Neural cell (in vitro differentiated cells): ENCODE measurements around the gene SLC17A9. TPM values are rescaled to one million over a fixed set of nuclear protein-coding genes. Genes with fewer than 3 reads are reported as not detected.

Source experiments
- H2AFZ ChIP-seq: fragments of 200-600, 300-800 bp; sonication (generic), shearing (Covaris generic); 2 replicates; pipeline ENCODE4 v1.6.0; 2014; ENCODE audit warnings: low read depth, mild to moderate bottlenecking, antibody characterized with exemption, low read length, moderate library complexity
- H3F3A ChIP-seq: fragments of 200-600 bp; shearing (Covaris generic); 2 replicates; pipeline ENCODE4 v1.6.1; 2016; ENCODE audit warnings: mild to moderate bottlenecking, moderate library complexity, mixed read lengths, antibody characterized with exemption, low read length; ENCODE audit not compliant: insufficient read depth, poor library complexity, severe bottlenecking
- H3K27ac ChIP-seq: fragments of 200-600, 300-800 bp; sonication (generic), shearing (Covaris generic); 2 replicates; pipeline ENCODE4 v1.5.1; 2014; ENCODE audit warnings: mild to moderate bottlenecking, low read length, moderate library complexity
- H3K27me3 ChIP-seq: fragments of 300-800, 200-600 bp; sonication (generic), shearing (Covaris generic); 2 replicates; pipeline ENCODE4 v1.6.0; 2014; ENCODE audit warnings: mild to moderate bottlenecking, low read depth, low read length, moderate library complexity; ENCODE audit not compliant: insufficient read depth
- H3K36me3 ChIP-seq: fragments of 300-800, 200-600 bp; sonication (generic), shearing (Covaris generic); 2 replicates; pipeline ENCODE4 v1.5.1; 2014; ENCODE audit warnings: mild to moderate bottlenecking, antibody characterized with exemption, low read length, moderate library complexity; ENCODE audit not compliant: insufficient read depth
- H3K4me2 ChIP-seq: fragments of 300-800, 200-600 bp; sonication (generic), shearing (Covaris generic); 2 replicates; pipeline ENCODE4 v1.6.0; 2014; ENCODE audit warnings: mild to moderate bottlenecking, low read length
- H3K4me3 ChIP-seq: fragments of 300-800, 200-600 bp; sonication (generic), shearing (Covaris generic); 2 replicates; pipeline ENCODE4 v1.5.1; 2014; ENCODE audit warnings: mild to moderate bottlenecking, low read length, moderate library complexity
- H3K79me2 ChIP-seq: fragments of 200-600 bp; shearing (Covaris generic); replicated peaks from 2 replicates; pipeline ENCODE4 v1.6.0; 2014; ENCODE audit warnings: mild to moderate bottlenecking, low read length, moderate library complexity; ENCODE audit not compliant: insufficient read depth
- H3K9ac ChIP-seq: fragments of 300-800, 200-600 bp; sonication (generic), shearing (Covaris generic); 2 replicates; pipeline ENCODE4 v1.6.1; 2016; ENCODE audit warnings: mild to moderate bottlenecking, low read length, mixed read lengths
- H3K9me2 ChIP-seq: fragments of 200-600 bp; shearing (Covaris generic); 2 replicates; pipeline ENCODE4 v1.6.1; 2016; ENCODE audit warnings: mild to moderate bottlenecking, low read length, mixed read lengths; ENCODE audit not compliant: insufficient read depth
- H3K9me3 ChIP-seq: fragments of 200-600, 300-800 bp; sonication (generic), shearing (Covaris generic); 2 replicates; pipeline ENCODE4 v1.6.1; 2016; ENCODE audit warnings: mild to moderate bottlenecking, mixed run types, low read length, moderate library complexity, mixed read lengths
- H4K20me1 ChIP-seq: fragments of 200-600 bp; shearing (Covaris generic); 2 replicates; pipeline ENCODE4 v1.6.1; 2016; ENCODE audit warnings: mild to moderate bottlenecking, mixed run types; ENCODE audit not compliant: insufficient read depth
- EP300 ChIP-seq: fragments of 450-650 bp; conservative IDR thresholded peaks from 2 replicates; pipeline ENCODE4 v1.6.1; 2014; ENCODE audit warnings: antibody characterized with exemption, mild to moderate bottlenecking, moderate library complexity; ENCODE audit not compliant: poor library complexity, severe bottlenecking
- EZH2 ChIP-seq: fragments of 200-600, 300-800 bp; shearing (Covaris generic), sonication (generic); IDR thresholded peaks from 2 replicates; pipeline ENCODE4 v1.6.1; 2014; ENCODE audit warnings: antibody characterized with exemption, low read length, borderline replicate concordance, mild to moderate bottlenecking; ENCODE audit not compliant: insufficient read depth, poor library complexity, severe bottlenecking
- MXI1 ChIP-seq: fragments of 450-650 bp; conservative IDR thresholded peaks from 2 replicates; pipeline ENCODE4 v1.6.1; 2014; ENCODE audit warnings: antibody characterized with exemption, mild to moderate bottlenecking; ENCODE audit not compliant: poor library complexity, severe bottlenecking
- POLR2AphosphoS5 ChIP-seq: IDR thresholded peaks from 2 replicates; pipeline ENCODE4 v1.6.1; 2012
- RAD21 ChIP-seq: fragments of 450-650 bp; conservative IDR thresholded peaks from 2 replicates; pipeline ENCODE4 v1.6.1; 2014; ENCODE audit warnings: antibody characterized with exemption, mild to moderate bottlenecking, moderate library complexity
- SMC3 ChIP-seq: fragments of 450-650 bp; conservative IDR thresholded peaks from 2 replicates; pipeline ENCODE4 v1.6.1; 2014; ENCODE audit warnings: antibody characterized with exemption, mild to moderate bottlenecking, moderate library complexity; ENCODE audit not compliant: poor library complexity
- TAF1 ChIP-seq: IDR thresholded peaks from 2 replicates; pipeline ENCODE4 v1.6.1; 2012; ENCODE audit warnings: low read depth
- polyA plus RNA-seq: library from polyadenylated mRNA; depleted of rRNA; stranded (reverse); fragments of >200 nt; gene quantifications from 2 replicates; pipeline ENCODE4 v1.2.3, GENCODE V29; 2014
- TF ChIP-seq, protein P1 (sequence below): IDR thresholded peaks from 2 replicates; pipeline ENCODE4 v1.6.1; 2012; ENCODE audit warnings: borderline replicate concordance
- TF ChIP-seq, protein P2 (sequence below): fragments of 450-650 bp; IDR thresholded peaks from 2 replicates; pipeline ENCODE4 v1.5.1; 2014; ENCODE audit warnings: antibody characterized with exemption, mild to moderate bottlenecking, moderate library complexity; ENCODE audit not compliant: poor library complexity, severe bottlenecking

The SLC17A9 gene
- polyA plus RNA-seq, 1 donor from 2014 or later = not detected

DNA sequence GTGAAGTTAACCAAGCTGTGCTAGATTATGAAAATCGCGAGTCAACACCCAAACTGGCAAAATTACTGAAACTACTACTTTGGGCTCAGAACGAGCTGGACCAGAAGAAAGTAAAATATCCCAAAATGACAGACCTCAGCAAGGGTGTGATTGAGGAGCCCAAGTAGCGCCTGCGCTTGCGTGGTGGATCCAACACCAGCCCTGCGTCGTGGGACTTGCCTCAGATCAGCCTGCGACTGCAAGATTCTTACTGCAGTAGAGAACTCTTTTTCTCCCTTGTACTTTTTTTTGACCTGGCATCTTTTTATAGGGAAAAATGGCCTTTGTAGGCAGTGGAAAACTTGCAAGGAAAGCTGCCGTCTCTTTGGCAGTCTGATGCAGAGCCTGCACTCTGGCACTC lies 7.8 kb upstream of the SLC17A9 start:
- H3F3A ChIP-seq = no peaks in the 10 kb centered on the region
- H4K20me1 ChIP-seq = no peaks in the 10 kb centered on the region
- no peak overlapping the region for H3K9ac ChIP-seq
- H3K4me2 ChIP-seq = no peak overlapping the region
- H3K9me3 ChIP-seq = no peaks in the 10 kb centered on the region
- TF ChIP-seq, protein P1, sequence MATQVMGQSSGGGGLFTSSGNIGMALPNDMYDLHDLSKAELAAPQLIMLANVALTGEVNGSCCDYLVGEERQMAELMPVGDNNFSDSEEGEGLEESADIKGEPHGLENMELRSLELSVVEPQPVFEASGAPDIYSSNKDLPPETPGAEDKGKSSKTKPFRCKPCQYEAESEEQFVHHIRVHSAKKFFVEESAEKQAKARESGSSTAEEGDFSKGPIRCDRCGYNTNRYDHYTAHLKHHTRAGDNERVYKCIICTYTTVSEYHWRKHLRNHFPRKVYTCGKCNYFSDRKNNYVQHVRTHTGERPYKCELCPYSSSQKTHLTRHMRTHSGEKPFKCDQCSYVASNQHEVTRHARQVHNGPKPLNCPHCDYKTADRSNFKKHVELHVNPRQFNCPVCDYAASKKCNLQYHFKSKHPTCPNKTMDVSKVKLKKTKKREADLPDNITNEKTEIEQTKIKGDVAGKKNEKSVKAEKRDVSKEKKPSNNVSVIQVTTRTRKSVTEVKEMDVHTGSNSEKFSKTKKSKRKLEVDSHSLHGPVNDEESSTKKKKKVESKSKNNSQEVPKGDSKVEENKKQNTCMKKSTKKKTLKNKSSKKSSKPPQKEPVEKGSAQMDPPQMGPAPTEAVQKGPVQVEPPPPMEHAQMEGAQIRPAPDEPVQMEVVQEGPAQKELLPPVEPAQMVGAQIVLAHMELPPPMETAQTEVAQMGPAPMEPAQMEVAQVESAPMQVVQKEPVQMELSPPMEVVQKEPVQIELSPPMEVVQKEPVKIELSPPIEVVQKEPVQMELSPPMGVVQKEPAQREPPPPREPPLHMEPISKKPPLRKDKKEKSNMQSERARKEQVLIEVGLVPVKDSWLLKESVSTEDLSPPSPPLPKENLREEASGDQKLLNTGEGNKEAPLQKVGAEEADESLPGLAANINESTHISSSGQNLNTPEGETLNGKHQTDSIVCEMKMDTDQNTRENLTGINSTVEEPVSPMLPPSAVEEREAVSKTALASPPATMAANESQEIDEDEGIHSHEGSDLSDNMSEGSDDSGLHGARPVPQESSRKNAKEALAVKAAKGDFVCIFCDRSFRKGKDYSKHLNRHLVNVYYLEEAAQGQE = no peak
- no peak for TF ChIP-seq RAD21
- TF ChIP-seq EP300 = no peak
- TF ChIP-seq SMC3 = no peak
- TF ChIP-seq MXI1 = no peak
- no peak for TF ChIP-seq EZH2
- H3K4me3 ChIP-seq = no peak overlapping the region
- H2AFZ ChIP-seq = no peak overlapping the region
- peaks cover 28% of the 10 kb centered on the region for H3K79me2 ChIP-seq
- no peaks in the 10 kb centered on the region for H3K27me3 ChIP-seq
- no peak overlapping the region for H3K27ac ChIP-seq
- H3K9me2 ChIP-seq = no peaks in the 10 kb centered on the region
- H3K36me3 ChIP-seq = peaks cover 10% of the 10 kb centered on the region

DNA sequence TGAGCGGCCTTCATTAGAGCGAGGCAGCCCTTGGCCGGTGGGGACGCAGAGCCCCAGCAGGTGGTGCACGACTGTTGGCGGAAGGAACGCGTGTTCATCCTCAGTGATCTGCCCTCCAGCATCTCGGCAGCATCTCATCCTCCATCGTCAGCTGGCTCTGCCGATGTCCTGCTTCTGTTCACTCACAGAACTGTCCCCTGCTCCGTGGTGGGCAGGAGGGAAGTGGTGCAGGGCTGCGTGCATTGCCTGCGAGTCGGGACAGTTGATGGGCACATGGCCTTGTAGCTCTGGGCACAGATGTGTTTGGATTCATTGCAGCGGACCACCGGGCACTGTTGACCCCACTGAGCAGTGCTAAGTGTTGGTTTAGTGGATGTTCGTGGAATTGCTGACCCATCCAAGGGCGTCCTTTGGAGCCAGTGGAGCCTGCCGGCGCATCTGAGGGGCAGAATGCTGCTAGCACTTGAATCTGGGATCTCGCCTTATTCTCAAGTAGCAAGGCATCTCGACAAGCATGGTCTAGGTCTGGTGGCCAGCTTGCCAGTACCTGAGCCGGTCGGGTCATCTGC lies 6.7 kb upstream of the SLC17A9 start:
- Histone ChIP-seq H3K4me3 (no peak overlapping the region), H3K27me3 (no peaks in the 10 kb centered on the region), H4K20me1 (no peaks in the 10 kb centered on the region), H3K9me3 (no peaks in the 10 kb centered on the region), H3K9ac (no peak overlapping the region), H3F3A (no peaks in the 10 kb centered on the region), H3K27ac (no peak overlapping the region), H3K4me2 (no peak overlapping the region), H3K9me2 (no peaks in the 10 kb centered on the region), H2AFZ (no peak overlapping the region), H3K79me2 (peaks cover 19% of the 10 kb centered on the region), H3K36me3 (peaks cover 10% of the 10 kb centered on the region)
- no peak for TF ChIP-seq RAD21
- no peak for TF ChIP-seq EP300
- TF ChIP-seq EZH2 = no peak
- no peak for TF ChIP-seq TAF1
- TF ChIP-seq, protein P2, sequence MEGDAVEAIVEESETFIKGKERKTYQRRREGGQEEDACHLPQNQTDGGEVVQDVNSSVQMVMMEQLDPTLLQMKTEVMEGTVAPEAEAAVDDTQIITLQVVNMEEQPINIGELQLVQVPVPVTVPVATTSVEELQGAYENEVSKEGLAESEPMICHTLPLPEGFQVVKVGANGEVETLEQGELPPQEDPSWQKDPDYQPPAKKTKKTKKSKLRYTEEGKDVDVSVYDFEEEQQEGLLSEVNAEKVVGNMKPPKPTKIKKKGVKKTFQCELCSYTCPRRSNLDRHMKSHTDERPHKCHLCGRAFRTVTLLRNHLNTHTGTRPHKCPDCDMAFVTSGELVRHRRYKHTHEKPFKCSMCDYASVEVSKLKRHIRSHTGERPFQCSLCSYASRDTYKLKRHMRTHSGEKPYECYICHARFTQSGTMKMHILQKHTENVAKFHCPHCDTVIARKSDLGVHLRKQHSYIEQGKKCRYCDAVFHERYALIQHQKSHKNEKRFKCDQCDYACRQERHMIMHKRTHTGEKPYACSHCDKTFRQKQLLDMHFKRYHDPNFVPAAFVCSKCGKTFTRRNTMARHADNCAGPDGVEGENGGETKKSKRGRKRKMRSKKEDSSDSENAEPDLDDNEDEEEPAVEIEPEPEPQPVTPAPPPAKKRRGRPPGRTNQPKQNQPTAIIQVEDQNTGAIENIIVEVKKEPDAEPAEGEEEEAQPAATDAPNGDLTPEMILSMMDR = no peak
- TF ChIP-seq, protein P1 = no peak
- TF ChIP-seq SMC3 = no peak
- TF ChIP-seq MXI1 = no peak
- no peak for TF ChIP-seq POLR2AphosphoS5
